GM21737 (cell line): ENCODE measurements around the gene WWOX.

Experiments
- ATAC-seq: cut with Tn5 transposase; IDR thresholded peaks from one replicate; pipeline ENCODE4 v1.9.1; 2021; ENCODE audit warnings: mild to moderate bottlenecking, moderate library complexity; ENCODE audit not compliant: unreplicated experiment

WWOX gene

GRCh38 chr16:78189121-78189520, 89.7 kb downstream of the WWOX start:
- ATAC-seq: no peak

- ATAC-seq: no peak
These were observed 93.5 kb downstream of the WWOX start for GRCh38 chr16:78192734-78193488.

GRCh38 chr16:78194948-78195347, 95.5 kb downstream of the WWOX start:
- no peak for ATAC-seq

- no peak for ATAC-seq
These were observed 96.3 kb downstream of the WWOX start for GRCh38 chr16:78195797-78196196.

- no peak for ATAC-seq
These were observed 97.0 kb downstream of the WWOX start for GRCh38 chr16:78196502-78196901.

- no peak for ATAC-seq
These were observed 98.8 kb downstream of the WWOX start for GRCh38 chr16:78198288-78198687.

- ATAC-seq: no peak
These were observed 100.0 kb downstream of the WWOX start for GRCh38 chr16:78199325-78200022.

GRCh38 chr16:78200023-78200389, 100.6 kb downstream of the WWOX start:
- no peak for ATAC-seq

- no peak for ATAC-seq
These were observed 101.2 kb downstream of the WWOX start for GRCh38 chr16:78200623-78201096.

GRCh38 chr16:78205506-78205905, 106.1 kb downstream of the WWOX start:
- ATAC-seq: no peak

GRCh38 chr16:78206623-78207223, 107.3 kb downstream of the WWOX start:
- ATAC-seq: no peak

- ATAC-seq: no peak
These were observed 110.7 kb downstream of the WWOX start for GRCh38 chr16:78209951-78210661.

GRCh38 chr16:78211020-78211599, 111.7 kb downstream of the WWOX start:
- no peak for ATAC-seq

- no peak for ATAC-seq
These were observed 112.5 kb downstream of the WWOX start for GRCh38 chr16:78211946-78212345.

GRCh38 chr16:78212674-78213073, 113.2 kb downstream of the WWOX start:
- no peak for ATAC-seq

GRCh38 chr16:78213751-78214150, 114.3 kb downstream of the WWOX start:
- ATAC-seq: no peak

GRCh38 chr16:78215222-78215621, 115.8 kb downstream of the WWOX start:
- no peak for ATAC-seq

- ATAC-seq: no peak
These were observed 116.8 kb downstream of the WWOX start for GRCh38 chr16:78216166-78216745.

GRCh38 chr16:78217276-78217675, 117.8 kb downstream of the WWOX start:
- ATAC-seq: no peak

- no peak for ATAC-seq
These were observed 118.8 kb downstream of the WWOX start for GRCh38 chr16:78218279-78218678.
